Measurements from ENCODE around the gene ECHDC3.

GRCh38 chr10:11808808-11809207, 66.6 kb downstream of the ECHDC3 start:
- no peak for TF ChIP-seq POLR2A (IDR thresholded peaks at IDR 0.05; ENCODE audit: low read length)
- TF ChIP-seq GATA1 (IDR thresholded peaks at IDR 0.05; ENCODE audit: low read depth, low read length), result no peak

Data from erythroblast (primary cell).